IPS-15b (cell line): ENCODE results near the gene KLF5.

Source experiments
- H3K27me3 ChIP-seq: one replicate; pipeline ENCODE4 v1.6.1; 2013; ENCODE audit warnings: low read length; ENCODE audit not compliant: control insufficient read depth, insufficient read depth
- H3K36me3 ChIP-seq: one replicate; pipeline ENCODE4 v1.6.1; 2013; ENCODE audit warnings: low read length; ENCODE audit not compliant: control insufficient read depth, insufficient read depth
- H3K4me1 ChIP-seq: one replicate; pipeline ENCODE4 v1.6.1; 2013; ENCODE audit warnings: mild to moderate bottlenecking, low read length; ENCODE audit not compliant: control insufficient read depth, insufficient read depth
- H3K4me3 ChIP-seq: one replicate; pipeline ENCODE4 v1.5.1; 2013; ENCODE audit warnings: low read depth, low read length
- H3K9ac ChIP-seq: one replicate; pipeline ENCODE4 v1.6.1; 2013; ENCODE audit warnings: low read depth, mild to moderate bottlenecking, low read length
- H3K9me3 ChIP-seq: one replicate; pipeline ENCODE4 v1.6.1; 2013; ENCODE audit warnings: mild to moderate bottlenecking, low read length; ENCODE audit not compliant: control insufficient read depth, insufficient read depth

Gene KLF5

DNA sequence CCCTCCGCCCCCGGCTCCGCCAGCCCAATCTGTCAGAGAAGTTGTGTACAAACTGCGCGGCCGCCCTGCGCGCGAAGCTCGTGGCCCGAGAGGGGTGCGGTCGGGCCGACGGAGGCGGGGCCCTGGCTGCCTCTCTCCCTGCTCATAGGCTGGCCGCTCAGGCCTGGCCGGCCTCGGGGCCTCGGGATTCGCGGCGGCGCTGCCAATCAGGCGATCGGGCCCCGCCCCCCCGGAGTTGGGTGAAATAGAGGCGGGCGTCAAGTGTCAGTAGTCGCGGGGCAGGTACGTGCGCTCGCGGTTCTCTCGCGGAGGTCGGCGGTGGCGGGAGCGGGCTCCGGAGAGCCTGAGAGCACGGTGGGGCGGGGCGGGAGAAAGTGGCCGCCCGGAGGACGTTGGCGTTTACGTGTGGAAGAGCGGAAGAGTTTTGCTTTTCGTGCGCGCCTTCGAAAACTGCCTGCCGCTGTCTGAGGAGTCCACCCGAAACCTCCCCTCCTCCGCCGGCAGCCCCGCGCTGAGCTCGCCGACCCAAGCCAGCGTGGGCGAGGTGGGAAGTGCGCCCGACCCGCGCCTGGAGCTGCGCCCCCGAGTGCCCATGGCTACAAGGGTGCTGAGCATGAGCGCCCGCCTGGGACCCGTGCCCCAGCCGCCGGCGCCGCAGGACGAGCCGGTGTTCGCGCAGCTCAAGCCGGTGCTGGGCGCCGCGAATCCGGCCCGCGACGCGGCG is at the start of gene KLF5:
TSS of gene KLF5 (plus strand) at position 270 of the 724 bp plus-strand sequence. CDS start at position 593, 323 bp downstream.
- Histone ChIP-seq H3K4me1 (peaks cover 26% of the 10 kb centered on the region), H3K4me3 (peak within 1 kb of the TSS; percentile 78), H3K27me3 (peaks cover 53% of the 10 kb centered on the region), H3K36me3 (no peaks in the 10 kb centered on the region), H3K9ac (peak within 1 kb of the TSS; percentile 37), H3K9me3 (no peaks in the 10 kb centered on the region)

DNA sequence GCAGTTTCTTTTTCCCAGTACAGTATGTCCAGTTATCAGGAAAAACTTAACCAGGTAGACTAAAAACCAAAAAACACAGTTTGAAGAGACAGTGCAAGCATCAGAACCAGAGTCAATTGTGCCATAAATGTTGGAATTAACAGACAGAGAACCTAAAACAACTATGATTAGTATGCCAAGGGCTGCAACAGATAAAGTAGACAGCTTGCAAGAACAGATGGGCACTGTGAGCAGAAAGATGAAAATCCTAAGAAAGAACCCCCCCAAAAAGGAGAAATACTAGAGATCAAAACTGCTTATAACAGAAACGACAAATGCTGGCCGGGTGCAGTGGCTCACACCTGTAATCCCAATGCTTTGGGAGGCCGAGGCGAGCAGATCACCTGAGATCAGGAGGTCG is 47.1 kb upstream of the KLF5 start:
- Histone ChIP-seq H3K9ac (no peak overlapping the region), H3K4me3 (no peak overlapping the region), H3K36me3 (no peaks in the 10 kb centered on the region), H3K27me3 (no peaks in the 10 kb centered on the region), H3K4me1 (no peaks in the 10 kb centered on the region), H3K9me3 (no peaks in the 10 kb centered on the region)

DNA sequence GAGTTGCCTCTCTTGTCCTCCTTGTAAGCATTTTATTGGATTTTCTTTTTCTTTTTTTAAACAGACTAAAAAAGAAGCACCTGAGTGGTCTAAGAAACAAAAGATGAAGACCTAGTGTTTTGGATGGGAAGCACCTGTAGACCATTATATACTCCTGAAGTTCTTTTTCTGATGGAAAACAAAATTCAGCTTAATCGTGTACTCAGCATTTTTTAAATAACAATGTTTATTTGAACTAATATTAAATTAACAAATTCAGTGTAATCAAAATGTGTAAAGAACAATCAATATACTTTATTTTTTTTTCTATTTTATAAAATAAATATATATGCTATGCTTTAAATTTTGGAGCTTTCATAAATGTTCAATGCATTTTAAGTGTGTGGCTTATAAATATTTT is 43.0 kb upstream of the KLF5 start:
- Histone ChIP-seq H3K4me1 (no peaks in the 10 kb centered on the region), H3K9me3 (no peaks in the 10 kb centered on the region), H3K27me3 (no peaks in the 10 kb centered on the region), H3K9ac (no peak overlapping the region), H3K4me3 (no peak overlapping the region), H3K36me3 (no peaks in the 10 kb centered on the region)

DNA sequence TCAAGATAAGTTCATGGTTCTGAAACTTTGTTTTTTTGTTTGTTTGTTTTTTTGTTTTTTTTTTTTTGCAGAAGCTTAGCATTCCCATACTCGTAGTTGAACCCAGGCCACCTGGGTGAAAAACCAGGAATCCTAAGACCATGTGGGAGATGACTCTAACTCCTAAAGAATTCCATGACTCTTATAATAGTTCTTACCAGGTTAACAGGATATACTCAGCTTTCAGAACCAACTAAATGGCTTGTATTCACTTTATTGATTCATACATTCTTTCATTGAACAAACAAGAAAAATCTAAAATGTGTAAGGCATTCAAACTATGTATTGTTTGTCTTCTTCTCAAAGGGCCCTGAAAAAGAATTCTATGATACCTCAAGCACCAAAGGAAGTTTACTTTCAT is 40.5 kb upstream of the KLF5 start:
- Histone ChIP-seq H3K36me3 (no peaks in the 10 kb centered on the region), H3K4me3 (no peak overlapping the region), H3K27me3 (no peaks in the 10 kb centered on the region), H3K4me1 (no peaks in the 10 kb centered on the region), H3K9ac (no peak overlapping the region), H3K9me3 (no peaks in the 10 kb centered on the region)

DNA sequence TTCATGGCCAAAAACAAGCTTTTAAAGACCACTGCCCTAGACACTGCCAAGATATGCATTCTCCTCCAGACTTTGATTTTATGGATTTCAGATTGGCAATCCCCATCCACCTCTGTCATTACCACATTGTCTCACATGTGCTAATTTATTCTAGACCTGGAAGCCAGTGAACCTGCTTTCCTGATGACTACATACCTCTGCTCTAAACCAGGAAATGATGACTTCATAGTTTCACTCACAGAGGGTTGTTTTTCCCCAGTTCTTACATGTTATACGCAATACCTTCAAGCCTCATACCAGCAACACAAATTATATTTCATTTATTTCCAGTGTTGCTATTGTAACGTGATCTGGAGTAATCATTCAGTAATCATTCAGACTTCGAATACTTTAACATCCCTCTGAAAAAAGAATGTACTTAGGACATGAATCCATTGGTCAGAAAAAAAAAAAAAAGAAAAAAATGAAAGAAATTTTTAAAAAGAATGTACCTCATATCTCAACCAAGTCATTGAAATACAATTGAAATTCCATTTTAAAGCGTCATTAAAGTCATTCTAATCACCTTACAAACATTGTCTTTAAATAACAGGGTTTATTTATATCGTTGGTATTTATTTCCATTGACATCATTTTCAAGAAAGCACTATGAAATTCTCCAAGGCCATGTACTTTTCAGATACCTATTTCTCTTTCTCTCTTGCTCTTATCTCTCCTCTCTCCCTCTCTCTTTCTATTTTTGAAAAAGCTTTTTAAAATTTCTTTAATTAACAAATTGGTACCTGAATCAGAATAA is 33.4 kb upstream of the KLF5 start:
- H3K9me3 ChIP-seq, result no peaks in the 10 kb centered on the region
- H3K27me3 ChIP-seq, result no peaks in the 10 kb centered on the region
- no peak overlapping the region for H3K9ac ChIP-seq
- H3K4me1 ChIP-seq, result no peaks in the 10 kb centered on the region
- H3K4me3 ChIP-seq, result no peak overlapping the region
- H3K36me3 ChIP-seq, result no peaks in the 10 kb centered on the region

DNA sequence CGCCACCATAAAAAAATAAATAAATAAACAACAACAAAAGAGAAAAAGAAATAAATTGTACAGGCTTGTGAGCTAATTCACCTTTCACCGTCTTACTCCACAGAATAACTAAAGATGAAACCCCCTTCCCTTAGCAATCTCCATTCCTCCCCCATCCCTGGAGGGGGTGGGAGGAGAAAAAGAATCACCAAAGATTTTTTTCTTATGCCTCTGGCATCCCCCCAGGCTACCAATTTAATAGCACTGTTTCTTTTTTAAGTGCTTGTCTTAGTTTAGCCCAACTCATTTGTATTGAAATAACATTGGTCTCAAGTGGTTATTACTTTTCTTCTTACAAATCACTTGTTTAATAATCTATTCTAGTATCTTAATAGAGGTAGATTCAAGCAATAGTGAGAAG is 23.9 kb upstream of the KLF5 start:
- Histone ChIP-seq H3K9ac (no peak overlapping the region), H3K4me3 (no peak overlapping the region), H3K27me3 (peaks cover 5% of the 10 kb centered on the region), H3K36me3 (no peaks in the 10 kb centered on the region), H3K4me1 (peaks cover 7% of the 10 kb centered on the region), H3K9me3 (no peaks in the 10 kb centered on the region)

DNA sequence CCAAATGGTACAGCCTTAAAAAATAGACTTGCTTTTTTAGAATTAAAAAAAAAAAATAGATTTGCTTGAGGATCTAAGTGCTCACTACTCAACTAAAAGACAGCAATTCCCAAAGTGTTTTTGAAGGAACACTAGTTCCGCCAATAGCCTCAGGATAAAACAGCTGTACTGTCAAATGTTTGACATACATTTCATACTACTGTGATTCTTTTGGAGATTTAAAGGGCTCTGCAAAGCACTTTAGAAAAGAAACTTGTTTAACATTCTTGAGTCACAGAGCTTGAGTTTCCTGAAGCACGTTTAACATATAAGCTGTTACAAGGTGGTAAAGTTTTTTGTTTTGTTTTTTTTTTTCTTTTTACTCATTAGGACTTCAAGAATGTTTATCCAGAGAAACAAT is 23.1 kb upstream of the KLF5 start:
- no peaks in the 10 kb centered on the region for H3K36me3 ChIP-seq

DNA sequence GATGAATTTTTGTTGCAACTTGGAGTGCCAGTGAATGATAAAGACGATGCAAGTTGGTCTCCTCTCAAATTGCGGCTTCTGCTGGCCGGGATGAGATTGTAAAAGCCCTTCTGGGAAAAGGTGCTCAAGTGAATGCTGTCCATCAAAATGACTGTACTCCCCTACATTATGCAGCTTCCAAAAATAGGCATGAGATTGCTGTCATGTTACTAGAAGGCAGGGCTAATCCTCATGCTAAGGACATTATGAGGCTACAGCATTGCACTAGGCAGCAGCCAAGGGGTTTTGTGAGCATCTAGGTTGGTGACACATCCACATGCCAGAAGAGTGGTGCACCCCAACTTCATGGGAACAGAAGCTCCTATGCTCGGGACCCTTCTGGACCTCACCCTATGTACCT is 22.2 kb upstream of the KLF5 start:
- peaks cover 13% of the 10 kb centered on the region for H3K4me1 ChIP-seq
- H3K9ac ChIP-seq, result no peak overlapping the region
- no peaks in the 10 kb centered on the region for H3K9me3 ChIP-seq
- peaks cover 5% of the 10 kb centered on the region for H3K27me3 ChIP-seq
- H3K36me3 ChIP-seq, result no peaks in the 10 kb centered on the region
- no peak overlapping the region for H3K4me3 ChIP-seq

More for the DNA sequence above, 23.1 kb upstream of the KLF5 start:
- Histone ChIP-seq H3K9me3 (no peaks in the 10 kb centered on the region), H3K4me3 (no peak overlapping the region), H3K9ac (no peak overlapping the region), H3K4me1 (peaks cover 10% of the 10 kb centered on the region), H3K27me3 (peaks cover 5% of the 10 kb centered on the region)

DNA sequence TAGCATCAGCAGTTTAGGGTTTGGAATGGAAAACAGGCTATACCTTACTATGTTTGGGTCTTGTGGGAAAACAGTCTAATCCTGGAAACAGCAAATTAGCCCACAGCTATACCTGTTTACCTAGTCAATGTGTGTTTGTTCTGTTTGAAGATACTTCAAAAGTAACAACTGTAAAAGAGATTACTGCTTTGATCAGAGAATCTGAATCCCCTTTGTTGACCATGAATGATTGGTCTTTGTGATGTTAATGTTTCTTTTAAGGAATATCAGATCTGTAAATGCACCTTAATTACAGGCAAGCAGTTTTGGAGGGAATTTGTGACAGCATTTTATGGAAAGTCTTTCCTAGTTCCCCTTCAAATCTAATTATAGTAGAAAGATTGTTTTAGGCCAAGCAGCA is 20.7 kb upstream of the KLF5 start:
- Histone ChIP-seq H3K36me3 (no peaks in the 10 kb centered on the region), H3K4me1 (peaks cover 13% of the 10 kb centered on the region), H3K9ac (no peak overlapping the region), H3K9me3 (no peaks in the 10 kb centered on the region), H3K4me3 (no peak overlapping the region), H3K27me3 (peaks cover 5% of the 10 kb centered on the region)

DNA sequence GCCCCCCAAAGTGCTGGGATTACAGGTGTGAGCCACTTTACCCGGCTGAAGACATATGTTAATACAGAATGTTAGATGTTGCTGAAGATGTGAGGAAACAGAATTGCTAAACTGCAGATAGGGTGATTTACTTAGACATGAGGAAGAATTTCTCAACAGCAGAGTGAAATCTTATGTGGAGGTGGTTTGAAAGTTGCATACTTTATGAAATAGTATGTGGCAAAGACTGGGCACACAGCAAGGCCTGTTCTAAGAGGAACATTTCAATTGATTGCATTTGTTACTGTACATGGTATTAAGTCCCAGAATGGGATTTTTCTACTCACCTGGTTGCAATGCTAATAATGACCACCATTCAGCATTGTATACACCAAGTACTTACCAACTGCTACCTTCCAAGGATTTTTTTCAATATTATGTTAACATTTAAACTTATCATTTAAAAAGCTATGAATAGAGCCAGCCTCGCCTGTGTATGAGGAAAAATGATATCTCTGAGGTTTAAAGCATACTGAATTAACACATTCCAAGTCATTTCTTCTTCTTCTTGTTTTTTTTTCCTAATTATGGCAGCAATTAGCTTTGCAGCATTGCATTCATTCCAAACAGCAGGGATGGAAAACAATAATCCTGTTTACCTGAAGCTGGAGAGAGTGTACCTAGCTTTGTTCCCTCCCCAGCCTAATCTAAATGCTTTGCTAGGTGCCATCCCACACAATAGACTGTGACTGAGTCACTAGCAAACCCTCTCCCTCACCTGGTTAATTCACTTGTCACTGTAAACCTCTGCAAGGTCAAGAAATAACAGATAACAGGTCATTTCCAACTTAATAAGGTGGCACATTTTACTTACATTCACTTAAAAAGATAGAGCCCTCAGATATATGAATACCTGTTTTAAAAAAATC is 19.4 kb upstream of the KLF5 start:
- no peak overlapping the region for H3K4me3 ChIP-seq
- H3K4me1 ChIP-seq, result peaks cover 13% of the 10 kb centered on the region
- no peaks in the 10 kb centered on the region for H3K36me3 ChIP-seq
- H3K9ac ChIP-seq, result no peak overlapping the region
- H3K27me3 ChIP-seq, result peaks cover 5% of the 10 kb centered on the region
- H3K9me3 ChIP-seq, result no peaks in the 10 kb centered on the region

DNA sequence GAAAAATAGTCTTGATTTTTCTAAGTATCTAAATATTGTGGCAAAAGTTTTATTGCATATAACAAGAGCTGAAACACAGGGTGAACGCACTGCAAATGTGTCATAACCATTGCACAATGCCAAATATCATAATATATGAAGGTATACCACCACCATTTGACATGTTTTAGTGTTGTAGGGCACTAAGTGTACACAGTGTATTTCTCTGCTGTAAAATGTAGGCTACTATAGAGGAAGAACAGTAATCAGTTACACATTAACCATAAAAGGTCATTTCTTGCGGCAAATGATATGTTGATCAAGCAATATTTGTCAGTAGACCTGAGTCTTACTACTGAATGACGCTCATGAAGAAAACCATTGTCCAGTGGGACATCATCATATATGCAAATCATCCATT is 18.3 kb upstream of the KLF5 start:
- H3K4me3 ChIP-seq, result no peak overlapping the region
- no peaks in the 10 kb centered on the region for H3K9me3 ChIP-seq
- H3K36me3 ChIP-seq, result no peaks in the 10 kb centered on the region
- peaks cover 5% of the 10 kb centered on the region for H3K27me3 ChIP-seq
- no peak overlapping the region for H3K9ac ChIP-seq
- peaks cover 9% of the 10 kb centered on the region for H3K4me1 ChIP-seq
